ENCODE measurements around the gene NDUFAF4. TPM values are rescaled to one million over a fixed set of nuclear protein-coding genes. Genes with fewer than 3 reads are reported as not detected.

NDUFAF4 gene
- total RNA-seq (2022; extraction: Qiagen RNA extraction) = 23.3 to 54.0 TPM (median 49.6 TPM) in 5 replicates

GRCh38 chr6:96897396-96898240 lies at the start of gene NDUFAF4:
TSS of gene NDUFAF4 (minus strand) at chr6:96897891. CDS start at chr6:96897801, 90 bp downstream.

Other genes starting within 250 kb of the NDUFAF4 start
- 0.38 to 0.47 TPM (median 0.43 TPM) in 5 replicates for gene GPR63, start 60.4 kb downstream of the NDUFAF4 start, total RNA-seq (2022; extraction: Qiagen RNA extraction)
- 0.03 TPM in 1 of 5 replicates, not detected in the others for gene KLHL32, start 26.8 kb upstream of the NDUFAF4 start, total RNA-seq (2022; extraction: Qiagen RNA extraction)

Measured in A549 treated with Hydrocortisone at 1 μM for 4 hours (cell line).